GM12878 (cell line): ENCODE data around the gene KLHL10. TPM values are rescaled to one million over a fixed set of nuclear protein-coding genes. Genes with fewer than 3 reads are reported as not detected.

Experiments
- ATAC-seq: fragments of 200-7000 bp; cut with Tn5 transposase; 3 replicates; pipeline ENCODE4 v1.9.1; 2020; ENCODE audit warnings: mild to moderate bottlenecking, moderate library complexity
- BruUV-seq: library from RNA; stranded (reverse); fragments of 400-500 nt; replicated peaks from 2 replicates; lab custom pipeline; 2021; lab: Mats Ljungman, UMichigan
- CTCF ChIA-PET: fragments of 300-600 bp; sonication (Branson Sonifier 250); formaldehyde crosslinking; extraction: SDS; loops from one replicate; lab custom pipeline; 2021; ENCODE audit warnings: inconsistent platforms; lab: Yijun Ruan, JAX
- POLR2A ChIA-PET: fragments of 350-600 bp; formaldehyde crosslinking; extraction: SDS; loops from one replicate; lab custom pipeline; 2021; ENCODE audit warnings: inconsistent platforms; lab: Charles Lee
- RAD21 ChIA-PET: fragments of 300-600 bp; sonication (Branson Sonifier 250); formaldehyde crosslinking; loops from one replicate; lab custom pipeline; 2023; ENCODE audit warnings: antibody characterized with exemption; ENCODE audit not compliant: unreplicated experiment; lab: Charles Lee
- SMC1A ChIA-PET: fragments of 300-600 bp; sonication (Branson Sonifier 250); formaldehyde crosslinking; loops from one replicate; lab custom pipeline; 2023; ENCODE audit not compliant: unreplicated experiment, uncharacterized antibody; lab: Charles Lee
- DNase-seq: peaks from one replicate; pipeline ENCODE4 v3.0.0-alpha.2; 2011; ENCODE audit warnings: low read depth, low spot score
- FAIRE-seq: peaks from 3 replicates; lab custom pipeline; 2011; peaks lifted over from hg19 to GRCh38; lab: Jason Lieb, UNC
- H2AFZ ChIP-seq: 2 replicates; pipeline ENCODE4 v1.6.0; 2011; ENCODE audit warnings: low read depth, low read length, control low read depth; ENCODE audit not compliant: control insufficient read depth
- H3K27ac ChIP-seq: 2 replicates; pipeline ENCODE4 v1.5.1; 2011; ENCODE audit warnings: control low read depth; ENCODE audit not compliant: control insufficient read depth, insufficient read depth
- H3K27me3 ChIP-seq, 2 experiments: replicated peaks in 1 of 2; 2 replicates each; pipeline versions ENCODE4 v1.6.0 to v1.6.1; 2011; ENCODE audit warnings: low read length in 1 of 2; ENCODE audit not compliant: control insufficient read depth in 2 of 2, insufficient read depth in 2 of 2
- H3K36me3 ChIP-seq, 2 experiments: 2 replicates each; pipeline ENCODE4 v1.5.1; 2011; ENCODE audit warnings: low read length in 1 of 2; ENCODE audit not compliant: control insufficient read depth in 2 of 2, insufficient read depth in 2 of 2
- H3K4me1 ChIP-seq: 2 replicates; pipeline ENCODE4 v1.6.1; 2011; ENCODE audit warnings: mild to moderate bottlenecking, low read length, moderate library complexity, mixed read lengths; ENCODE audit not compliant: control insufficient read depth, insufficient read depth
- H3K4me2 ChIP-seq: 2 replicates; pipeline ENCODE4 v1.6.0; 2011; ENCODE audit warnings: control low read depth; ENCODE audit not compliant: control insufficient read depth, insufficient read depth
- H3K4me3 ChIP-seq: fragments of 200-600 bp; sonication (generic); 2 replicates; pipeline ENCODE4 v1.5.1; 2016
- H3K79me2 ChIP-seq: 2 replicates; pipeline ENCODE4 v1.6.0; 2011; ENCODE audit warnings: low read length; ENCODE audit not compliant: control insufficient read depth, insufficient read depth
- H3K9ac ChIP-seq: 2 replicates; pipeline ENCODE4 v1.8.0; 2011; ENCODE audit warnings: low read length, control low read depth, mixed read lengths; ENCODE audit not compliant: control insufficient read depth, insufficient read depth
- H3K9me3 ChIP-seq: replicated peaks from 3 replicates; pipeline ENCODE4 v1.5.1; 2011; ENCODE audit warnings: mild to moderate bottlenecking, low read length; ENCODE audit not compliant: control insufficient read depth, insufficient read depth
- H4K20me1 ChIP-seq: 2 replicates; pipeline ENCODE4 v1.6.0; 2011; ENCODE audit not compliant: control insufficient read depth, insufficient read depth
- CTCF ChIP-seq, 3 experiments: IDR thresholded peaks in 2 of 3; conservative IDR thresholded peaks in 1 of 3; 2 replicates each; pipeline ENCODE4 v1.5.1; 2011; ENCODE audit warnings: low read depth in 3 of 3, low read length in 3 of 3, mild to moderate bottlenecking in 3 of 3, control low read depth in 2 of 3, moderate library complexity in 2 of 3, inconsistent platforms in 1 of 3, mixed read lengths in 1 of 3; ENCODE audit not compliant: control insufficient read depth in 2 of 3, insufficient read depth in 1 of 3; ENCODE audit errors: extremely low read depth in 1 of 3
- GATAD2B ChIP-seq: fragments of 450-650 bp; conservative IDR thresholded peaks from 2 replicates; pipeline ENCODE4 v1.6.1; 2017; ENCODE audit warnings: low read depth, mild to moderate bottlenecking, moderate library complexity
- KDM1A ChIP-seq: fragments of 200-600 bp; sonication (generic); IDR thresholded peaks from 2 replicates; pipeline ENCODE4 v1.6.1; 2016; ENCODE audit warnings: borderline replicate concordance
- RAD21 ChIP-seq: IDR thresholded peaks from 2 replicates; pipeline ENCODE4 v1.6.1; 2011; ENCODE audit warnings: mild to moderate bottlenecking, low read depth, low read length, moderate library complexity; ENCODE audit not compliant: insufficient read depth
- RCOR1 ChIP-seq: conservative IDR thresholded peaks from 2 replicates; pipeline ENCODE4 v1.6.1; 2012; ENCODE audit warnings: low read depth, low read length, improper control_type of control experiment
- SIX5 ChIP-seq: IDR thresholded peaks from 2 replicates; pipeline ENCODE4 v1.6.1; 2011; ENCODE audit warnings: mild to moderate bottlenecking, low read depth, low read length, moderate library complexity; ENCODE audit not compliant: severe bottlenecking
- SMARCA5 ChIP-seq: fragments of 450-650 bp; IDR thresholded peaks from 2 replicates; pipeline ENCODE4 v1.6.1; 2017; ENCODE audit warnings: mild to moderate bottlenecking
- WGBS: methylation state at CpG from one replicate; pipeline ENCODE4 v1.1.6; 2016; ENCODE audit warnings: low lambda C conversion rate; ENCODE audit not compliant: insufficient replicate concordance, insufficient coverage; ENCODE audit errors: missing lambda C conversion rate; 5-methylcytosine and 5-hydroxymethylcytosine counted together
- in situ Hi-C: fragments of 300-500 bp; cut with MboI; formaldehyde crosslinking; loops from 9 replicates; pipeline ENCODE4 v1.14.3; 2018; ENCODE audit warnings: mixed read lengths
- intact Hi-C: fragments of 100-400 bp; cut with micrococcal nuclease; formaldehyde crosslinking; loops from one replicate; pipeline ENCODE4 v1.14.2; 2022; ENCODE audit not compliant: unreplicated experiment
- polyA plus RNA-seq, 11 experiments: library from polyadenylated mRNA; depleted of rRNA in 4 of 11; unstranded in 6 of 11; stranded (reverse) in 5 of 11; fragments of >200 nt; fragmentation: Nextera tagmentation in 4 of 11; fragmentation: Illumina TruSeq in 1 of 11; extraction: Ambion mirVana in 4 of 11; extraction: Trizol in 1 of 11; gene quantifications; 1 replicate in 1 of 11; 2 replicates in 10 of 11; pipeline versions ENCODE4 v1.2.1 to v1.2.3, GENCODE V29; 2011 to 2016; ENCODE audit warnings: inconsistent platforms in 2 of 11, missing spikeins in 2 of 11, low read depth in 1 of 11
- total RNA-seq, 4 experiments: library from RNA; depleted of rRNA in 3 of 4; stranded (reverse); fragments of >200 nt in 3 of 4; fragmentation: Illumina TruSeq in 1 of 4; extraction: Trizol in 1 of 4; gene quantifications; 2 replicates each; pipeline versions ENCODE4 v1.2.1 to v1.2.3, GENCODE V29; 2013 to 2021

The KLHL10 gene
- total and polyA plus RNA-seq, 10 of the 15 experiments (the other 5 are each of a cell fraction or from before 2014, with no cell fraction given) = 0.13 to 0.62 (median 0.20) TPM; not detected in 4

- no peak for FAIRE-seq
- POLR2A ChIA-PET = interaction anchor here (0.6 kb wide), 1 partner anchor 138 kb away, joined by 3 read pairs; no protein-coding TSS in a partner anchor
- TF ChIP-seq SMARCA5 = no peak
- TF ChIP-seq CTCF (IDR thresholded peaks at IDR 0.05 in 2 of 3, conservative IDR thresholded peaks at IDR 0.05 in 1 of 3; ENCODE audit: control insufficient read depth in 2 of 3, extremely low read depth in 1 of 3, insufficient read depth in 1 of 3, low read depth in 3 of 3, low read length in 3 of 3) = no peak
- no peak for TF ChIP-seq GATAD2B
- TF ChIP-seq KDM1A = no peak
- TF ChIP-seq RCOR1 = no peak
- no peak for TF ChIP-seq SIX5
- TF ChIP-seq RAD21 = no peak
- ATAC-seq = no peak
- no peak overlapping the region for H3K27ac ChIP-seq
- SMC1A ChIA-PET = no interaction called here
- no peak for DNase-seq
- WGBS = 32% methylated on average over 21 of the region's 22 CpGs
- CTCF ChIA-PET = no interaction called here
- H3K4me1 ChIP-seq = no peaks in the 10 kb centered on the region
- no peak overlapping the region for H3K4me2 ChIP-seq
- H2AFZ ChIP-seq = no peak overlapping the region
- H3K9ac ChIP-seq = no peak overlapping the region
- intact Hi-C loops (no loop called here), in situ Hi-C loops (no loop called here)
- BruUV-seq = no TSS peak
- no peaks in the 10 kb centered on the region for H3K9me3 ChIP-seq
- no peak overlapping the region for H3K4me3 ChIP-seq
- no peaks in the 10 kb centered on the region for H4K20me1 ChIP-seq
- no peaks in the 10 kb centered on the region for H3K36me3 ChIP-seq
- H3K79me2 ChIP-seq = no peaks in the 10 kb centered on the region
- RAD21 ChIA-PET = no interaction called here
- H3K27me3 ChIP-seq = no peaks in the 10 kb centered on the region
Observed at GRCh38 chr17:41792845-41793783, 44.5 kb upstream of the KLHL10 start.
